ENCODE data around the gene PICK1. TPM values are rescaled to one million over a fixed set of nuclear protein-coding genes. Genes with fewer than 3 reads are reported as not detected.

The PICK1 gene
- total and polyA plus RNA-seq, 10 of the 15 experiments (the other 5 are each of a cell fraction or from before 2014, with no cell fraction given) = 0.07 to 19.2 (median 10.9) TPM

- Histone ChIP-seq H3K36me3 (ENCODE audit: control insufficient read depth in 2 of 2, insufficient read depth in 2 of 2, low read length in 1 of 2) (no peaks in the 10 kb centered on the region), H3K79me2 (ENCODE audit: control insufficient read depth, insufficient read depth, low read length) (no peaks in the 10 kb centered on the region), H3K27ac (ENCODE audit: control insufficient read depth, insufficient read depth) (no peak overlapping the region), H4K20me1 (ENCODE audit: control insufficient read depth, insufficient read depth) (no peaks in the 10 kb centered on the region), H3K4me3 (no peak overlapping the region), H3K9me3 (replicated peaks; ENCODE audit: control insufficient read depth, insufficient read depth, low read length) (no peaks in the 10 kb centered on the region), H3K9ac (ENCODE audit: control insufficient read depth, insufficient read depth, low read length) (no peak overlapping the region), H3K27me3 (replicated peaks in 1 of 2; ENCODE audit: control insufficient read depth in 2 of 2, insufficient read depth in 2 of 2, low read length in 1 of 2) (no peaks in the 10 kb centered on the region; a peak in 1 of 4 replicates), H3K4me1 (ENCODE audit: control insufficient read depth, insufficient read depth, low read length) (peaks cover 3% of the 10 kb centered on the region; the same call in 1 of the 2 replicates), H2AFZ (ENCODE audit: control insufficient read depth, low read depth, low read length) (no peak overlapping the region), H3K4me2 (ENCODE audit: control insufficient read depth, insufficient read depth) (no peak overlapping the region)
- in situ Hi-C loops (cut with MboI) (no loop called here), intact Hi-C loops (cut with micrococcal nuclease; ENCODE audit: unreplicated experiment) (no loop called here)
- FAIRE-seq = no peak
- ChIA-PET RAD21 (ENCODE audit: unreplicated experiment) (interaction anchor here (0.7 kb wide), 2 partner anchors 24 to 1226 kb away, joined by 3 read pairs; no protein-coding TSS in a partner anchor), SMC1A (ENCODE audit: uncharacterized antibody, unreplicated experiment) (no interaction called here), POLR2A (no interaction called here), CTCF (no interaction called here)
- no peak for TF ChIP-seq ZNF217 (IDR thresholded peaks at IDR 0.05)
- TF ChIP-seq BCL11A (IDR thresholded peaks at IDR 0.05; ENCODE audit: low read depth, low read length) = no peak
- TF ChIP-seq ZNF384 (IDR thresholded peaks at IDR 0.05; ENCODE audit: borderline replicate concordance, low read depth, low read length) = no peak
- no peak for TF ChIP-seq NFIC (IDR thresholded peaks at IDR 0.05; ENCODE audit: low read depth, low read length)
- TF ChIP-seq RCOR1 (conservative IDR thresholded peaks at IDR 0.05; ENCODE audit: low read depth, low read length) = no peak
- TF ChIP-seq NRF1 (conservative IDR thresholded peaks at IDR 0.05; ENCODE audit: low read depth, low read length) = no peak
- no peak for TF ChIP-seq ATF2 (IDR thresholded peaks at IDR 0.05; ENCODE audit: low read length)
- no peak for TF ChIP-seq TCF3 (IDR thresholded peaks at IDR 0.05; ENCODE audit: borderline replicate concordance, insufficient read depth, low read depth, low read length)
- TF ChIP-seq MTA3 (IDR thresholded peaks at IDR 0.05; ENCODE audit: borderline replicate concordance, low read length) = no peak
- no TSS peak for BruUV-seq (replicated peaks)
- no peak for DNase-seq (ENCODE audit: low read depth, low spot score)
- no peak for ATAC-seq
- 53% methylated on average over 41 of the region's 46 CpGs for WGBS (ENCODE audit: insufficient coverage, insufficient replicate concordance, low lambda C conversion rate, missing lambda C conversion rate)
Measured at GRCh38 chr22:38038890-38039812, 18.1 kb upstream of the PICK1 start.
